Neuronal stem cell (in vitro differentiated cells): ENCODE measurements around the gene CHST7. TPM values are rescaled to one million over a fixed set of nuclear protein-coding genes. Genes with fewer than 3 reads are reported as not detected.
A peak's percentile ranks its signal among the peaks of the same experiment; 100 is the strongest.
"Not testable (repeated sequence)": the region's sequence is repeated elsewhere in the genome, so short reads cannot be mapped to it uniquely, and the experiment has no call there.

Source experiments
- DNase-seq: peaks from one replicate; pipeline ENCODE4 v3.0.0-alpha.2; 2013; ENCODE audit warnings: low spot score
- H2AFZ ChIP-seq: one replicate; pipeline ENCODE4 v1.6.1; 2013; ENCODE audit warnings: mild to moderate bottlenecking, low read length, inconsistent platforms
- H2AK5ac ChIP-seq: 2 replicates; pipeline ENCODE4 v1.6.1; 2013; ENCODE audit warnings: low read depth, mild to moderate bottlenecking, inconsistent platforms, low read length, moderate library complexity, mixed read lengths
- H2BK120ac ChIP-seq: 2 replicates; pipeline ENCODE4 v1.6.1; 2013; ENCODE audit warnings: low read depth, mild to moderate bottlenecking, inconsistent platforms, low read length, moderate library complexity, mixed read lengths
- H2BK12ac ChIP-seq: one replicate; pipeline ENCODE4 v1.6.1; 2013; ENCODE audit warnings: low read length, inconsistent platforms
- H2BK15ac ChIP-seq: 2 replicates; pipeline ENCODE4 v1.6.1; 2013; ENCODE audit warnings: mild to moderate bottlenecking, low read length, inconsistent platforms, mixed read lengths
- H2BK5ac ChIP-seq: one replicate; pipeline ENCODE4 v1.6.1; 2013; ENCODE audit warnings: inconsistent platforms, mild to moderate bottlenecking, low read length, moderate library complexity
- H3K14ac ChIP-seq: one replicate; pipeline ENCODE4 v1.6.1; 2013; ENCODE audit warnings: low read length, inconsistent platforms
- H3K18ac ChIP-seq: 2 replicates; pipeline ENCODE4 v1.6.1; 2013; ENCODE audit warnings: low read length, inconsistent platforms
- H3K23ac ChIP-seq: 2 replicates; pipeline ENCODE4 v1.6.1; 2013; ENCODE audit warnings: low read depth, mild to moderate bottlenecking, mixed read lengths, low read length, inconsistent platforms; ENCODE audit not compliant: poor library complexity
- H3K27ac ChIP-seq: replicated peaks from 3 replicates; pipeline ENCODE4 v1.5.1; 2013; ENCODE audit warnings: low read length, inconsistent platforms
- H3K27me3 ChIP-seq, 3 experiments: 2 replicates each; pipeline ENCODE4 v1.6.1; 2013; ENCODE audit warnings: low read length in 3 of 3, mild to moderate bottlenecking in 2 of 3, inconsistent platforms in 1 of 3, low read depth in 1 of 3, mixed read lengths in 1 of 3, moderate library complexity in 1 of 3; ENCODE audit not compliant: control insufficient read depth in 3 of 3, insufficient read depth in 3 of 3
- H3K36me3 ChIP-seq, 2 donors: replicated peaks in 1 of 2; 2 replicates each; pipeline ENCODE4 v1.6.1; 2013; ENCODE audit warnings: low read length in 2 of 2; ENCODE audit not compliant: control insufficient read depth in 2 of 2, insufficient read depth in 2 of 2
- H3K4ac ChIP-seq: 2 replicates; pipeline ENCODE4 v1.6.1; 2013; ENCODE audit warnings: inconsistent platforms, mild to moderate bottlenecking, low read length, moderate library complexity
- H3K4me1 ChIP-seq, 2 donors: 1 replicate in 1 of 2; 2 replicates in 1 of 2; pipeline ENCODE4 v1.6.1; 2013; ENCODE audit warnings: low read length in 2 of 2, low read depth in 1 of 2; ENCODE audit not compliant: control insufficient read depth in 2 of 2, insufficient read depth in 1 of 2
- H3K4me2 ChIP-seq: one replicate; pipeline ENCODE4 v1.6.1; 2013; ENCODE audit warnings: mild to moderate bottlenecking, low read length, inconsistent platforms; ENCODE audit not compliant: insufficient read depth, poor library complexity, severe bottlenecking
- H3K4me3 ChIP-seq, 2 donors: 2 replicates each; pipeline ENCODE4 v1.5.1; 2013; ENCODE audit warnings: low read length in 2 of 2, mild to moderate bottlenecking in 2 of 2, inconsistent platforms in 1 of 2, moderate library complexity in 1 of 2
- H3K79me1 ChIP-seq: one replicate; pipeline ENCODE4 v1.6.1; 2013; ENCODE audit warnings: low read depth, mild to moderate bottlenecking, inconsistent platforms, low read length, moderate library complexity
- H3K9ac ChIP-seq: one replicate; pipeline ENCODE4 v1.6.1; 2013; ENCODE audit warnings: mild to moderate bottlenecking, low read depth, low read length, inconsistent platforms; ENCODE audit not compliant: poor library complexity
- H3K9me3 ChIP-seq, 2 donors: replicated peaks in 1 of 2; 2 replicates each; pipeline versions ENCODE3 to v1.6.1; 2013; ENCODE audit warnings: low read length in 2 of 2, mild to moderate bottlenecking in 2 of 2, inconsistent platforms in 1 of 2, low read depth in 1 of 2, mixed read lengths in 1 of 2, moderate library complexity in 1 of 2; ENCODE audit not compliant: control insufficient read depth in 2 of 2, insufficient read depth in 1 of 2
- H4K8ac ChIP-seq: one replicate; pipeline ENCODE4 v1.6.1; 2013; ENCODE audit warnings: low read depth, mild to moderate bottlenecking, inconsistent platforms, low read length, moderate library complexity
- H4K91ac ChIP-seq: one replicate; pipeline ENCODE4 v1.6.1; 2013; ENCODE audit warnings: low read length, low read depth, mild to moderate bottlenecking, inconsistent platforms; ENCODE audit not compliant: poor library complexity
- WGBS, 2 donors: extraction: QIAGEN DNeasy Blood & Tissue Kit; methylation state at CpG; one replicate each; pipeline ENCODE4 v1.1.7; 2013; ENCODE audit warnings: missing lambda C conversion rate in 2 of 2, mixed read lengths in 1 of 2; ENCODE audit not compliant: insufficient read length in 2 of 2, insufficient replicate concordance in 1 of 2; ENCODE audit errors: extremely low coverage in 2 of 2; 5-methylcytosine and 5-hydroxymethylcytosine counted together
- polyA plus RNA-seq, 2 experiments: library from polyadenylated mRNA; stranded (reverse); fragments of 200-250 nt; gene quantifications; one replicate each; pipeline ENCODE4 v1.2.3, GENCODE V29; 2013

Gene CHST7
- polyA plus RNA-seq (2013, experiment 1 of 2) = 2.4 TPM
- 2.5 TPM for polyA plus RNA-seq (2013, experiment 2 of 2)

DNA sequence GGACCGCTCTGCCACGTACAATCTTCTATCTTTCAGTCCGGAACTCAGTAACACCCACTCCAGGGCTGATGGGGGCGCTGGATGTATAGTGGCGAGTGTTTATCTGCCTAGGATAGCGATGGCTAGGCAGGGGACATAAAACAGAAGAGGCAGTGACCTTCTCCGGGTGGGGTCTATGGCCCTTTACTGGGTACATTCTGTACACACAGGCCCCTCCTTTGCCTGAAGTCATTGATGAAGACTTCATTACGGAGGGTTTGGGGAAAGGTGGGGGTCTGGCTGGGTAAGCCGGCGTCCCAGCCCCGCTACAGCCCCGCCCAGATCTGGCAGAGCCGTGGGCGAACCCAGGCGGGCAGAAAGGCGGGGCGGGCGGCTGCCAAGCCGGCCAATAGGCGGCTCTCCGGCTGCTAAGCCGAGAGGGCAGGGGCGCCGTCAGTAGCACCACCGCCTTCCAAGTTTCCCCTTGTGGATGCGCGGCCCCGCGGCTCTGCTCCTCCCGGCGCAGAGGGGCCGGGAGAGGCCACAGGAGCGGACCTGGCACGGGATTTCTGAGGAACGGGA, at the start of gene CHST7:
CHST7 (plus strand) TSS at position 435 of the 561 bp plus-strand sequence. CDS start 167 bp downstream, outside the sequence.
- H2BK12ac ChIP-seq = no peak within 1 kb of the TSS
- H3K27ac ChIP-seq = no peak within 1 kb of the TSS
- H2AFZ ChIP-seq = peak within 1 kb of the TSS; percentile 96
- H3K4ac ChIP-seq = no peak within 1 kb of the TSS
- peak; percentile 54 for DNase-seq
- no peaks in the 10 kb centered on the region for H3K36me3 ChIP-seq
- no peak within 1 kb of the TSS for H2BK15ac ChIP-seq
- peak within 1 kb of the TSS; percentile 38 for H3K14ac ChIP-seq
- peaks cover 0 to 10% (median 3%) of the 10 kb centered on the region in 3 experiments for H3K27me3 ChIP-seq
- peaks cover 4% of the 10 kb centered on the region for H3K79me1 ChIP-seq
- H2BK5ac ChIP-seq = no peak within 1 kb of the TSS
- H4K8ac ChIP-seq = no peak within 1 kb of the TSS
- H3K4me2 ChIP-seq = peak within 1 kb of the TSS; percentile 66
- H2BK120ac ChIP-seq = no peak within 1 kb of the TSS
- H3K9ac ChIP-seq = peak within 1 kb of the TSS; percentile 81
- H2AK5ac ChIP-seq = no peak within 1 kb of the TSS
- peak within 1 kb of the TSS; percentile 52 to 90 for H3K4me3 ChIP-seq
- H3K23ac ChIP-seq = peak within 1 kb of the TSS; percentile 31
- H3K18ac ChIP-seq = peak within 1 kb of the TSS; percentile 83
- WGBS, 2 donors = no CpG with 5 or more reads among the region's 35 CpGs
- peaks cover 0 to 6% of the 10 kb centered on the region in 2 donors for H3K4me1 ChIP-seq
- H4K91ac ChIP-seq = no peak within 1 kb of the TSS
- H3K9me3 ChIP-seq = no peaks in the 10 kb centered on the region

DNA sequence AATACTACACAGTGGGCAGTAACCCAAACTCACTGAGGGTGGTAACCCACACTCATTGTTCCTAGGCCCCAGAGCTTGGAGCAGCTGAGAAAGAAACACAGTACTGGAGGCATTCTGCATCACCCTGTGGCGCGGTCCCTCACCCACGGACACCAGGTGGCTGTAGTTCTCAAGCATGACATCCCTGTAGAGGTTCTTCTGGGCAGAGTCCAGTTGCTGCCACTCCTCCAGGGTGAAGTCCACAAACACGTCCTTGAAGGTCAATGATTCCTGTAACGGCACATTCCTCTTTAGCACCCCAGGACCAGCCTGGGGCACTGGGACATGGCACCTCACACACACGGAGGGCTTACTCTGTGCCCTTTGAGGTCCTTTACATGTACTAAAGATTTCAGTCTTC, 44.9 kb upstream of the CHST7 start:
- H3K27me3 ChIP-seq, H3K79me1 ChIP-seq, H2BK12ac ChIP-seq, H3K23ac ChIP-seq, H2BK15ac ChIP-seq, H4K8ac ChIP-seq, H3K4me1 ChIP-seq, H3K4ac ChIP-seq, H3K9me3 ChIP-seq, H2AK5ac ChIP-seq, H3K4me2 ChIP-seq, H3K9ac ChIP-seq, H2BK120ac ChIP-seq, H3K14ac ChIP-seq, H2BK5ac ChIP-seq, H3K4me3 ChIP-seq, H3K27ac ChIP-seq, H2AFZ ChIP-seq, H3K18ac ChIP-seq, H3K36me3 ChIP-seq, DNase-seq, H4K91ac ChIP-seq: not testable (repeated sequence)
- WGBS, 2 donors = no CpG with 5 or more reads among the region's 6 CpGs

DNA sequence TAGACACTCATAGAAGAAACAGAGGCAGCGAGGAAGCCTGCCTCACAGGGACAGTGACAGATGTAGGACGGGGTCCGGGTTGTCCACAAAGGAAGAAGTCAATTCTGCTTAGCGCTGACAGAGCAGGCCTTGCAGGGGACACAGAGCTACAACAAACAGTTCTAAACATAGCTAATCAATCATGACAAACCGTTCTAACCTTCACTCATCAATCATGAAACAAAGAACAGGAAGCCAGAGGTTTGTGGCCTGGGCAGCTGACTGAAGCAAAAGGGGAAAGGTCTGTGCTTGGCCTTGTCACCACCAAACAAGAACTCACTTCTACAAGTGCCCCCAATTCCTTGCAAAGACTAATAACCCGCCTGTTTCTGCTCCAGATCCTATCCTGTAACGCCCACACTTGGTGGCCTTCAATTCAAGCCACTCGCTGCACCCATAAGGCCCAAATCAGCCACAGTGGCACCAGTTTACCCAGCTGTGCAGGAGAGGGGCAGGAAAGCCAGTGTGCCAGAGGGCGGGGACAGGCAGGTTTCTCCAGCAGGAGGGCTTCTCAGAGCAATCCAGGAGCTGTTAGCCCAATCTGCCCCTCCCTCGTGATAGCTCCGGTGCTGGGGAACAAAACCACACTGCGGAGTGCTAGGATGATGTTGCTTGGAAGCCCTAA, 43.7 kb upstream of the CHST7 start:
- H2BK12ac ChIP-seq, H3K4me3 ChIP-seq, H2AFZ ChIP-seq, H3K36me3 ChIP-seq, H3K9ac ChIP-seq, H3K27ac ChIP-seq, H4K8ac ChIP-seq, H2BK5ac ChIP-seq, H3K18ac ChIP-seq, H2BK15ac ChIP-seq, H3K14ac ChIP-seq, H4K91ac ChIP-seq, H3K9me3 ChIP-seq, H2BK120ac ChIP-seq, H2AK5ac ChIP-seq, DNase-seq, H3K27me3 ChIP-seq, H3K23ac ChIP-seq, H3K4me1 ChIP-seq, H3K4ac ChIP-seq, H3K4me2 ChIP-seq, H3K79me1 ChIP-seq: not testable (repeated sequence)
- WGBS, 2 donors = no CpG with 5 or more reads among the region's 12 CpGs

DNA sequence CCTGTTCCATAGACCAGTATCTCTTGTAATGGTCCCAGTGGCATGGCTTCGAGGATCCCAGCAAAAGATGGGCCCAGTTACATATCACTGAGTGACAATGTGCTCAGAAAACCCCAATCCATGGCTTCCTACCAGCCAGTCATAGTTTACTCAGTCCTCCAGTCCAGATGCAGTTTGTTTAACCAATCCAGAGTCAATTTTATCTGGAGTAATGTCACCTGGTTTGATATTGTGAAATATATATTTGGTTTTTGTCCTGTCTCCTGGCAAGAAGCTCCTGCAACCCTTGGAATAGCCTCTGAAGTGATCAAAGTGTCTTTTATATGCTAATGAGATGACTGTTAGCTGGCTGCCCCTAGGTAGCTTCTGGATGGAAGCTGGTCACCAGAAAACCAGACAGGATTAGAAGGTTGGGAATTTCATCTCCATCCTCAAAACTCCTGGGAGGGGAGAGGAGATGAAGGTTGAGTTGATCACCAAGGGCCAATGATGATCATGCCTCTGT, 43.1 kb upstream of the CHST7 start:
- H3K4ac ChIP-seq, H3K23ac ChIP-seq, H3K4me1 ChIP-seq, H2AK5ac ChIP-seq, H2BK5ac ChIP-seq, H3K4me3 ChIP-seq, H4K8ac ChIP-seq, H3K9me3 ChIP-seq, H4K91ac ChIP-seq, H3K79me1 ChIP-seq, H3K18ac ChIP-seq, H3K14ac ChIP-seq, H2BK15ac ChIP-seq, H3K36me3 ChIP-seq, H2AFZ ChIP-seq, H3K4me2 ChIP-seq, H3K27me3 ChIP-seq, H2BK12ac ChIP-seq, H2BK120ac ChIP-seq, H3K9ac ChIP-seq, H3K27ac ChIP-seq, DNase-seq: not testable (repeated sequence)
- WGBS, 2 donors = no CpG with 5 or more reads among the region's 1 CpG
